OCI-LY3 (cell line): ENCODE measurements around the gene PLEKHG3.

ENCODE experiments used
- EZH2phosphoT487 ChIP-seq: fragments of 200-600 bp; shearing (Covaris generic); IDR thresholded peaks from 2 replicates; pipeline ENCODE4 v1.6.1; 2018; ENCODE audit warnings: antibody characterized with exemption, mixed run types, low read depth
- TF ChIP-seq, protein P1 (sequence below): fragments of 200-600, 300-600 bp; sonication (generic); IDR thresholded peaks from 2 replicates; pipeline ENCODE4 v1.5.1; 2014; ENCODE audit warnings: antibody characterized with exemption, low read length, low read depth

DNA sequence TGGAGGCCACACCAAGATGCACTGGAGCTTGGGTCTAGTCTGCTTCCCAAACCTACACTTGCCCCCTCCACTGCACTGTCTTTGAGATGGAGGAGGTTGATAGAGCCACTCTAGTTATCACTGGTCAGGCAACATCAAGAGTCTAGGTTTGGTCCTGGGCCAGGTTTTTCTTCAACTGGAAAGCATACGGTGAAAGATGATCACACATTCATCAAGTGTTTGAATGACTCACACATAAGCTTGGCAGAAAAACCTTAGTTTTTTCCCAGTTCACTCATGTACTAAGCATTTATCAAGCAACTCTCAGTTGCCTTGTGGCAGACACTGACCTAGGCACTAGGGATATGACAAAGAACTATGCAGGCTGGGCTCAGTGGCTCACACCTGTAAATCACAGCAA, 84.5 kb downstream of the PLEKHG3 start:
- TF ChIP-seq, protein P1, sequence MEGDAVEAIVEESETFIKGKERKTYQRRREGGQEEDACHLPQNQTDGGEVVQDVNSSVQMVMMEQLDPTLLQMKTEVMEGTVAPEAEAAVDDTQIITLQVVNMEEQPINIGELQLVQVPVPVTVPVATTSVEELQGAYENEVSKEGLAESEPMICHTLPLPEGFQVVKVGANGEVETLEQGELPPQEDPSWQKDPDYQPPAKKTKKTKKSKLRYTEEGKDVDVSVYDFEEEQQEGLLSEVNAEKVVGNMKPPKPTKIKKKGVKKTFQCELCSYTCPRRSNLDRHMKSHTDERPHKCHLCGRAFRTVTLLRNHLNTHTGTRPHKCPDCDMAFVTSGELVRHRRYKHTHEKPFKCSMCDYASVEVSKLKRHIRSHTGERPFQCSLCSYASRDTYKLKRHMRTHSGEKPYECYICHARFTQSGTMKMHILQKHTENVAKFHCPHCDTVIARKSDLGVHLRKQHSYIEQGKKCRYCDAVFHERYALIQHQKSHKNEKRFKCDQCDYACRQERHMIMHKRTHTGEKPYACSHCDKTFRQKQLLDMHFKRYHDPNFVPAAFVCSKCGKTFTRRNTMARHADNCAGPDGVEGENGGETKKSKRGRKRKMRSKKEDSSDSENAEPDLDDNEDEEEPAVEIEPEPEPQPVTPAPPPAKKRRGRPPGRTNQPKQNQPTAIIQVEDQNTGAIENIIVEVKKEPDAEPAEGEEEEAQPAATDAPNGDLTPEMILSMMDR: no peak
- TF ChIP-seq EZH2phosphoT487: no peak
